Measurements from ENCODE around the gene NBEA.

The NBEA gene

DNA sequence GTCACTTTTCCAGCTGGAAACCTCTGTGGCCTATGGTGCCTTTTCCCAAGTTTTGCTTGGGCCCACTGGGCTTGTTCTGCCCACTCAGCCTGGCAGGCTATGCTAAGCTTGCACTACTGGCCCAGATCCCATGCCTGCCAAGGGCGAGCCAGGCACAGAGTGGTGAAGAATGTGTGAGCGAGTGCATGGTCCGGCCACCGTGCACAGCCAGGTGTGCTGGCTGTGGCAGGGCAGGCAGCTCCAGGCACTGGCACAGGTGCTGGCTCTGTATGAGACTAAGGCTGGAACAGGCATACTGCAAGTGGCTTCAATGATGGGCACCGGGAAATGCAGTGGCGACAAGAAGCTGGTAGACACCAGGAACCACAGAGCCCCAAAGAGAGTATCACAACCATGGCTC is 584.5 kb downstream of the NBEA start:
- no peak for DNase-seq

DNA sequence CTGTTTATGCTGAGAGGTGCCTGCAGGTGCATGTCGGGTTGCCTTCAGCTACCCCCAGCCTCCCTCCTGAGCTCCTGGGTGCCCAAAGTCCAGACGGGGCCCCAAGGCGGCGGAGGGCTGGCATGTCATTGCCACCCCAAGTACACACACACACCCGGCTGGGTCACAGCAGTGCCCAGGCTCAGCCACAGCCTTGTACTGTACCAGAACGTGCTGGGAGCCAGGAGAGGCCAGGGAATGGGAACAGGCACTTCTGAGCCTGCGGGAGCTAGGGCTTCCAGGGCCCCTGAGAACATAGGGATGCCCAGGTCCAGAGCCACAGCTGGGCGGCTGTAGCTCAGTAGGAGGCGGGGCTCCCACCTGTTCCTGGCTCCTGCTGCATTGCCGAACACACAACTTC is 585.4 kb downstream of the NBEA start:
- DNase-seq, result no peak

- no peak for DNase-seq
Observed at GRCh38 chr13:35530147-35530546, 588.1 kb downstream of the NBEA start.

- DNase-seq, result no peak
Observed at GRCh38 chr13:35530581-35530980, 588.5 kb downstream of the NBEA start.

DNA sequence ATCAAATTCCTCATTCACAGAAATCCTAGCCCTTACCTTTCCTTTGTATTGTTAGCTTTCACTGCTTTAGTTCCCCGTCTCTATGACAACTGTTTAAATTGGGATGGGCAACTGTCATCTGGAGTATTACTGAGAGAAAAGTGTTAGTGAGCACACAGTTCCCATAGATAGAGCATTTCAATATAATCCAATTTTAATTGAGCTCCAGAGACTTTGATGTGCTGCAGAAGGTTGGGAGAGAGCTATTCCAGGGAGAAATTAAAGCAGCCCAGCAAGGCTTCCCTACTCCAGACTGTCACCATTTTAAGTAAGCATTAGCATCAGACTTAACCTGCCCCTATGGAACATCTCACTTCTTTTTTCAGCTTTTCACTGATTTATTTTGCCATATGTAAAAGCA is 589.5 kb downstream of the NBEA start:
- DNase-seq, result no peak

GRCh38 chr13:35534343-35534742 is 592.3 kb downstream of the NBEA start:
- DNase-seq, result no peak

DNA sequence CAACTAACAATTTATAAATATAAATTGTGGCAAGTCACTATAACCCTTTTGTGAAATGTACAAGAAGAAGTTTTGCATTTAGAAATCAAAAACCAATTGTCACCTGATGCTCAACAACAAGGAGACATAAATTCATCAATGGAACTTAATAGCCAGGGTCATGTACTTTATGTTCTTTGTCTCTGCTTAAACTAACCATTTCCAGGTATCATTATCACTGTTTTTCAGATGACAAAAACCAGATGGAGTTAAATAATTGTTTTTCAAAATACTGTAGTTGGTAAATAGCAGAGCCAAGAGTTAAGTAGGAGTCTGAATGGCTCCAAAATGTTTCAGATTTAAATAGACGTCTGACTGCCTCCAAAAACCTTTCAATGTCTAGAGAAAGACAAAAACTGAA is 606.7 kb downstream of the NBEA start:
- no peak for DNase-seq

GRCh38 chr13:35549481-35549880 is 607.4 kb downstream of the NBEA start:
- DNase-seq, result no peak

DNA sequence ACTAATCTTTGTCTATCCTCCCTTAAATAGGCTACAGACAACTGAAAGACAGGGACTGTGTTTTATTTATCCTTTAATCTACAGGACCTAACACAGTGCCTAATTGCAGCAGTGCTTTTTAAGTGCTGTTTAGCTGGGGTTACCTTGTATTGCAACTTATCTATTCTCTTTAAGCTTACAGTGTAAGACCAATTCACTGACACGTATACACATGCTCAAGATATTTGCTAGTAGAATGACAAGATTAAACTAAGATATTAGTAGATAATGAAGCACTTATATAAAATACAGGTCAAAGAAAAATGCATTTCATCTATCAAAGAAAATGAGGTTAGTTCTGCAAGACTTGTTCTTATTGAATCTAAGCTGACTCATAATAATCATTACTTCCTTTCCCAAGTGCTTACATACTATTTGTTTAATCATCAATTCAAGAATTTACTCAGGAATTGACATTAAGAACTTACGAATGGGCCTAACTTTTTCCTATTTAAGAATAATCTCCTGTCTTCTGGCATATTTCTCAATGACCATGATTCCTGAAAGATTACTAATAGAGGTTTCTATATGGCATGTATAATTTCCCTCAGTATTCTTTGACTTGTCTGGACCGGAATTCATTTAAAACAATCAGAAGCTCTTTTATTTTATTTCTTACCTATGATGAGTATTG is 610.2 kb downstream of the NBEA start:
- DNase-seq, result no peak

- no peak for DNase-seq
Observed at GRCh38 chr13:35554972-35555623, 613.0 kb downstream of the NBEA start.

GRCh38 chr13:35557475-35557874 is 615.4 kb downstream of the NBEA start:
- DNase-seq, result no peak

DNA sequence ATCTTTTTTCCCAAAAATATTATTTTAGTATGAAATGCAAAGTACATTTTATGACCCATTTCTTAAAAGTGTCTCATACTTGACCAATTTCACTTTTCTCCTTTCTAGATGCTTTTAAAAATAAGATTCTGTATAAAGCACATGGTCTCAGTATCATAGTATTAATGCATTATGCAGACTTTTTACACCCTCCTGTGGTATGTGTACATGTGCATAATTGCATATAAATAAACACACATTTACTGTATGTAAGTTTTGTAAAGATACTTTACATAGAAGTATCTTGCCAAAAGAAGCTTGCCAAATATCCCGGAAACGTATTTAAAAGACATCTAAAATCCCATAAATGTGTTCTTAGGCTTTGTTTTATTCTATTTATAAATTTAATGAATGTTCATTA is 619.5 kb downstream of the NBEA start:
- DNase-seq, result no peak

DNA sequence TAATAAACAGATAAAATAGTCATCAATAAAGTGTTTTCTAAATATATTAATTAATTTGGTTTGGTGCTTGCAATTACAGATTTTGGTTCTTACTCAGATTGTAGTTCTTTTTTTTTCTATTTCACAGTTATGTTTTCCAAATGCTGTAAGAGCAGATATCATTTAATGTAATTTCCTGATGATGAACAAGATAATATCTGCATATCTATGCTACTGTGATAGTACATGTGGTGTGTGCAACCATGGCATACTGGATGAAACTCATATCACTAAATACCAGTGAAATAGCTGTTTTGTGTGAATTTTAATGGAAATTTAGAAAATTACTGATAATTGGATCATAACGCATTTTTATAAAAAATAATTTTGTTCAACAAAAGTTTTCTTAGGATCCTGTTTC is 623.2 kb downstream of the NBEA start:
- DNase-seq, result no peak

DNA sequence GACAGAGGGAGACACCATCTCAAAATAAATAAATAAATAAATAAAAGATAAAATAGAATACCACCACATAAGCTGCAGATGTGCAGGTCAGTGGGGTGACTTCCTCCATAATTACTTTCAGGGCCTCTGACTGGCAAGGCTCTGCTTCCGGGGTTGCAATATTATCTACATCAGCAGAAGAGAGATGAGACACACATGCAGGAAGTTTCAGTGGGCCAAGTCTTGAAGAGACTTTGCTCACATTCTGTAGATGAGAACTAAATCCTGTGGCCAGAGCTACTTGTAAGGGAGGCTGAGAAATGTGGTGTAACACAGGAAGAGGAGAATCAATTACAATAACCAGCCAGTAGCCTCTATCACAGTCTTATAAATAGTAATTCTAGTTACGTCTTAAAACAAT is 624.3 kb downstream of the NBEA start:
- no peak for DNase-seq

GRCh38 chr13:35567406-35567980 is 625.4 kb downstream of the NBEA start:
- DNase-seq, result no peak

DNA sequence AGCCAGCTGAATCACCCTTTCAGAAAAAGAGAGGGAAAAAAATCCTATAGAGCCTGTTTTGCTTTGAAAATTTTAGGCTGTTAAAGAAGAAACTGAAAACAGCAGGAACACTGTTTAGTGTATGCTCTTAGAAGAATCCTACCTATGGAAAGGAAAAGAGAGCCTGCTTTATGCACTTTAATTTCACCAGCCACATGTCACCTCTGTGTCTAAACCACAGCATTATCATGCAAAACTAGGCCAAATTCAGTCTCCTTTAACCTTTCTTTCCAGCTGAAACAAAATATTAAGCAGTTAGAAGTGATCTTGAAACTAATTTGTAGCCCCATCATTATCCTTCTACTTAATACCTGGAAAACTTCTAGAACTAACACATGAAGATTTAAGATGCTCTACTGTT is 631.6 kb downstream of the NBEA start:
- no peak for DNase-seq

DNA sequence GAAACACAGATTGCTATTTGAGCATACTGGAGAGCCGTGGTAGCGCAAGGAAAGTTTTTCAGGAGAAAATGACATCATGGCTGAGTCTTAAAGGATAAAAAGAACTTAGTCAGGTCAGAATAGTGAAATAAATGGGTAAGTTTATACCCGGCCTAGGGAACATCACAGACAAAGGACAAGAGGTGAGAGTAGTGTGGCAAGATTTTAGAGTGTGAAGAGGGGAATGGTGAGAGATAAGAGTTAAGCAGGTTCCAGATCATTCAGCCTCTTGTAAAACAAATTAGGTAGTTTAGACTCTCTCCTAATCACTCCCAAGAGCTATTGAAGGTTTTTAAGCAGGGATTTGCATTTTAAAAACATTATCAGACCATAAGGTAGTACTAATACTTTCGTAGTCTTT is 650.4 kb downstream of the NBEA start:
- DNase-seq, result no peak

GRCh38 chr13:35593651-35594050 is 651.6 kb downstream of the NBEA start:
- no peak for DNase-seq

DNA sequence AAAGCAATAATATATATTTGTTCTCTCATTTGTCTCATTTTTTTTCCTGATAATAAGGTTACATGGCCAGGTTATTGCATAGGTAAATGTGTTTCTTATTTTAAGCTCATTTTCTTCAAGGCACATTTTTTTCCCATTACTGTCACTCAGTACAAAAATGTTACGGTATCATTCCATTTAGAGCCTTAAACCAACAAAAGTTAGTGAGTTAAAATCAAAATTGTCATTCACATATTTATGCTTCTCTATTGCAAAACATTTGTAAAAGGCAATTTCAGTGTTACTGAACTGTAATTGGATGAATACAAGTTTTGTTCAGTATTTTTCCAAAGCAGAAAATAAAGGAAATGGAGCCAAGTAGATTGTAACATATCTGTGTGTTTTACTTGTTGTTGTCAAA is 652.0 kb downstream of the NBEA start:
- DNase-seq, result no peak

GRCh38 chr13:35595181-35595580 is 653.1 kb downstream of the NBEA start:
- no peak for DNase-seq

- DNase-seq, result no peak
Observed at GRCh38 chr13:35596321-35597030, 654.4 kb downstream of the NBEA start.

GRCh38 chr13:35597451-35597850 is 655.4 kb downstream of the NBEA start:
- no peak for DNase-seq

DNA sequence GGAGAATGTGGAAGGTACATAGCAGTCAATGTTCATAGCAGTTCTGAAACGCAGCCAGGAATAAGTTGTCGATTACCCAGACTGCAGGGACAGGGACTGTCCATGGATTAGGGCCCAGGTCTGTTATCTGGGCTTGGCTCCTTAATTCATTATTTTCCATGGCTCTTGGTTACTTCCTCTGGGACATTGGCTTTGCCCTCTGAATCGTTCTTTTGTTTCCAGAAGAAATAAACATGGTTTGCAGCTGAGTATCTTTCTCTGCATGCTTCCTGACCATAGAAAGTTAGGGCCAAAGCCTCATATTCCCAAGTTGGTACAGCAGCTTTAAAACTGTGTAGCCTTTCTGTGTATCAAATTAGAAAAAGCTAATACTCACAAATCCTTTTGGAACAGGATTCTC is 656.2 kb downstream of the NBEA start:
- no peak for DNase-seq

DNA sequence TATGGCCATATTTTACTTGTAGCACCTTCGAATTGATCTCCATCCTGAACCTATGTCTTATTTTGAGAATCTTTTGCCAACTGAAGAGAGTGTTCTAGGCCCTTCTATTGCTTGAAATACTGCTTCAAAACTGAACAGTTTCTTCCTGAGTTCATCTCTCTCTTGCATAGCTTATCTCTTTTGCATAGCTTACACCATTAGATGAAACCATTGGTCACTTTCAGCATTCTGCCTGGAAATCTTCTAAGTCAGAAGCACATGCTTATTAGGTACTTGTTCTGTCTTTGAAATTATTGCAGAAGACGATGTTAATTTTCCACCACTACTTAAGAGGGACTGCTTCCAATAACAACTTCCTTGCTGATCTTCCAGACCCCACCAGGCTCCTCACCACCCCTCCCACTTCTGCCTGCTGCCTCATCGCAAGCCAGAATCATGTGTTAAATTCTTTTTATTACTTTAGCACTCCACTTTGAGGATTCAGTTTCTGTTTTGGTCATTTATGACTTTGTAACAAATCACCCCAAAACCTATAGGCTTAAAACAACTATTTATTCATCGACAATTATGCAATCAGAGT is 656.8 kb downstream of the NBEA start:
- no peak for DNase-seq

Data from NCI-H2227 treated with DMSO at 0.1 percent for 48 hours (cell line).